Sigmoid colon (tissue), 7 donors: Measurements from ENCODE around the gene TNXB. TPM values are rescaled to one million over a fixed set of nuclear protein-coding genes. Genes with fewer than 3 reads are reported as not detected.
"Not testable (repeated sequence)": the region's sequence is repeated elsewhere in the genome, so short reads cannot be mapped to it uniquely, and the experiment has no call there.

Experiments used
- DNase-seq: peaks from one replicate; pipeline ENCODE4 v3.0.0-alpha.2; 2019
- H3K27ac ChIP-seq, 4 donors: fragments of 200-600 bp; sonication (generic); one replicate each; pipeline ENCODE4 v1.5.1; 2016 to 2019; ENCODE audit warnings: mild to moderate bottlenecking in 1 of 4
- H3K27me3 ChIP-seq, 3 donors: fragments of 200-600 bp; sonication (generic); one replicate each; pipeline ENCODE4 v1.5.1; 2019; ENCODE audit warnings: mild to moderate bottlenecking in 1 of 3
- H3K36me3 ChIP-seq, 4 donors: fragments of 200-600 bp; sonication (generic); one replicate each; pipeline ENCODE4 v1.5.1; 2016 to 2019
- H3K4me1 ChIP-seq, 4 donors: fragments of 200-600 bp; sonication (generic); one replicate each; pipeline ENCODE4 v1.5.1; 2017 to 2019
- H3K4me3 ChIP-seq, 4 donors: fragments of 200-600 bp; sonication (generic); one replicate each; pipeline ENCODE4 v1.5.1; 2017 to 2019; ENCODE audit warnings: mild to moderate bottlenecking in 2 of 4, moderate library complexity in 1 of 4
- H3K9me3 ChIP-seq, 4 donors: fragments of 200-600 bp in 3 of 4; sonication (generic) in 3 of 4; one replicate each; pipeline versions ENCODE4 v1.5.1 to v1.6.1; 2013 to 2019
- WGBS, 2 donors: extraction: QIAGEN DNeasy Blood & Tissue Kit; methylation state at CpG; one replicate each; pipeline ENCODE4 v1.1.7; 2013; 5-methylcytosine and 5-hydroxymethylcytosine counted together
- intact Hi-C: fragments of 100-400 bp; cut with DNase I; formaldehyde crosslinking; loops from one replicate; pipeline ENCODE4 v1.15.1; 2023
- polyA plus RNA-seq, 3 donors: library from polyadenylated mRNA; stranded (reverse); fragments of 200-250 nt; gene quantifications; one replicate each; pipeline ENCODE4 v1.2.3, GENCODE V29; 2013
- total RNA-seq, 4 donors: library from RNA; depleted of rRNA; stranded (reverse); fragments of >200 nt; gene quantifications; one replicate each; pipeline ENCODE4 v1.1.0, GENCODE V29; 2016
- donor health status: healthy with polysubstance abuse.
- donor health status: Bipolar disorder and iron deficiency.
- donor health status: healthy.

The TNXB gene
- total and polyA plus RNA-seq, 7 donors: 1.4 to 224 (median 66.0) TPM

GRCh38 chr6:32040299-32041049 lies 68.7 kb downstream of the TNXB start:
- DNase-seq, H3K36me3 ChIP-seq, H3K27me3 ChIP-seq, H3K4me3 ChIP-seq, H3K4me1 ChIP-seq, H3K27ac ChIP-seq, H3K9me3 ChIP-seq: not testable (repeated sequence)
- intact Hi-C loops: loop anchor here (10.0 kb wide), 2 partner anchors 74 to 114 kb away; partner anchors contain the start of genes PPT2 and PRRT1
- 79 to 88% methylated on average over 21 to 25 of the region's 43 CpGs for WGBS, 2 donors

- H3K36me3 ChIP-seq, H3K27me3 ChIP-seq, H3K27ac ChIP-seq, H3K9me3 ChIP-seq, H3K4me1 ChIP-seq, H3K4me3 ChIP-seq, DNase-seq: not testable (repeated sequence)
- whole genome bisulfite sequencing, 2 donors: 78 to 80% methylated on average over 23 of the region's 24 CpGs
- intact Hi-C loops: loop anchor here (10.0 kb wide), 2 partner anchors 75 to 115 kb away; partner anchors contain the start of genes PPT2 and PRRT1
Measured at GRCh38 chr6:32039321-32040274, 69.5 kb downstream of the TNXB start.

- H3K4me3 ChIP-seq, H3K4me1 ChIP-seq, H3K9me3 ChIP-seq, H3K27me3 ChIP-seq, DNase-seq, H3K27ac ChIP-seq, intact Hi-C loops, H3K36me3 ChIP-seq: not testable (repeated sequence)
- WGBS, 2 donors: 79 to 85% methylated on average over 4 of the region's 5 CpGs
Measured at GRCh38 chr6:32038878-32039277, 70.3 kb downstream of the TNXB start.

- H3K27me3 ChIP-seq, H3K9me3 ChIP-seq, intact Hi-C loops, DNase-seq, H3K36me3 ChIP-seq, H3K4me1 ChIP-seq, H3K4me3 ChIP-seq, H3K27ac ChIP-seq: not testable (repeated sequence)
- 84 to 87% methylated on average over 15 of the region's 19 CpGs for WGBS, 2 donors
Measured at GRCh38 chr6:32037598-32038524, 71.3 kb downstream of the TNXB start, which contains the start of gene CYP21A2. CYP21A2 (plus strand) TSS chr6:32038415; CDS start chr6:32038423, 8 bp downstream.

GRCh38 chr6:32037136-32037535 lies 72.0 kb downstream of the TNXB start:
- H3K36me3 ChIP-seq, H3K27me3 ChIP-seq, H3K4me1 ChIP-seq, DNase-seq, H3K9me3 ChIP-seq, H3K27ac ChIP-seq, H3K4me3 ChIP-seq, intact Hi-C loops: not testable (repeated sequence)
- 71 to 86% methylated on average over 4 to 5 of the region's 5 CpGs for WGBS, 2 donors

- H3K27me3 ChIP-seq, H3K9me3 ChIP-seq, DNase-seq, H3K4me1 ChIP-seq, H3K27ac ChIP-seq, H3K4me3 ChIP-seq, intact Hi-C loops, H3K36me3 ChIP-seq: not testable (repeated sequence)
- WGBS, 2 donors: no CpG with 5 or more reads among the region's 16 CpGs
Measured at GRCh38 chr6:32035283-32036013, 73.7 kb downstream of the TNXB start.

GRCh38 chr6:32029553-32029952 lies 79.6 kb downstream of the TNXB start:
- H3K4me3 ChIP-seq, intact Hi-C loops, H3K4me1 ChIP-seq, H3K36me3 ChIP-seq, H3K27ac ChIP-seq, H3K9me3 ChIP-seq, H3K27me3 ChIP-seq: not testable (repeated sequence)
- WGBS, 2 donors: 85 to 93% methylated on average over 8 of the region's 14 CpGs
- peak; percentile 41 for DNase-seq

GRCh38 chr6:32028631-32029030 lies 80.5 kb downstream of the TNXB start:
- H3K4me1 ChIP-seq, intact Hi-C loops, H3K36me3 ChIP-seq, H3K27ac ChIP-seq, H3K4me3 ChIP-seq, H3K9me3 ChIP-seq, H3K27me3 ChIP-seq: not testable (repeated sequence)
- peak; percentile 20 for DNase-seq
- WGBS, 2 donors: 81 to 90% methylated on average over 7 of the region's 10 CpGs

GRCh38 chr6:32022100-32022499 lies 87.0 kb downstream of the TNXB start:
- H3K4me1 ChIP-seq, intact Hi-C loops, H3K27me3 ChIP-seq, H3K4me3 ChIP-seq, H3K36me3 ChIP-seq, H3K27ac ChIP-seq, H3K9me3 ChIP-seq, DNase-seq: not testable (repeated sequence)
- WGBS, 2 donors: no CpG with 5 or more reads among the region's 10 CpGs

GRCh38 chr6:32014547-32014946 lies 94.6 kb downstream of the TNXB start, which contains the start of gene C4B:
C4B (plus strand) TSS chr6:32014795; CDS start chr6:32014846, 51 bp downstream.
- DNase-seq, H3K4me3 ChIP-seq, H3K9me3 ChIP-seq, H3K36me3 ChIP-seq, H3K4me1 ChIP-seq, H3K27me3 ChIP-seq, intact Hi-C loops, H3K27ac ChIP-seq: not testable (repeated sequence)
- no CpG with 5 or more reads among the region's 6 CpGs for WGBS, 2 donors

GRCh38 chr6:32013738-32014137 lies 95.4 kb downstream of the TNXB start:
- H3K27me3 ChIP-seq, H3K4me1 ChIP-seq, DNase-seq, H3K36me3 ChIP-seq, H3K4me3 ChIP-seq, H3K27ac ChIP-seq, H3K9me3 ChIP-seq, intact Hi-C loops: not testable (repeated sequence)
- WGBS, 2 donors: no CpG with 5 or more reads among the region's 5 CpGs
